ENCODE results near the gene CGB5. TPM values are rescaled to one million over a fixed set of nuclear protein-coding genes. Genes with fewer than 3 reads are reported as not detected.

The CGB5 gene
- total RNA-seq, 3 donors from 2014 or later = not detected

- Histone ChIP-seq H3K4me3 (no peak overlapping the region), H3K27me3 (no peaks in the 10 kb centered on the region), H3K27ac (no peak overlapping the region), H3K36me3 (peaks cover 5% of the 10 kb centered on the region), H3K9me3 (no peaks in the 10 kb centered on the region), H3K4me1 (no peaks in the 10 kb centered on the region)
- TF ChIP-seq POLR2A (IDR thresholded peaks at IDR 0.05) (no peak), CTCF (IDR thresholded peaks at IDR 0.05) (no peak), POLR2AphosphoS5 (IDR thresholded peaks at IDR 0.05) (no peak)
- DNase-seq (ENCODE audit: low spot score in 2 of 2) = no peak
- intact Hi-C loops (cut with DNase I; ENCODE audit: low total_unique reads) = no loop called here
Measured at GRCh38 chr19:49004964-49005614, 38.6 kb upstream of the CGB5 start.

GRCh38 chr19:49006905-49007304 is 36.7 kb upstream of the CGB5 start:
- Histone ChIP-seq H3K27me3 (no peaks in the 10 kb centered on the region), H3K9me3 (no peaks in the 10 kb centered on the region), H3K4me1 (no peaks in the 10 kb centered on the region), H3K27ac (no peak overlapping the region), H3K4me3 (no peak overlapping the region), H3K36me3 (peaks cover 5% of the 10 kb centered on the region)
- TF ChIP-seq POLR2AphosphoS5 (IDR thresholded peaks at IDR 0.05) (no peak), POLR2A (IDR thresholded peaks at IDR 0.05) (no peak), CTCF (IDR thresholded peaks at IDR 0.05) (no peak)
- no peak for DNase-seq (ENCODE audit: low spot score in 2 of 2)
- intact Hi-C loops (cut with DNase I; ENCODE audit: low total_unique reads) = no loop called here

GRCh38 chr19:49009828-49010227 is 33.8 kb upstream of the CGB5 start:
- Histone ChIP-seq H3K27me3 (no peaks in the 10 kb centered on the region), H3K36me3 (peaks cover 7% of the 10 kb centered on the region), H3K4me1 (no peaks in the 10 kb centered on the region), H3K4me3 (no peak overlapping the region), H3K9me3 (no peaks in the 10 kb centered on the region), H3K27ac (no peak overlapping the region)
- TF ChIP-seq POLR2AphosphoS5 (IDR thresholded peaks at IDR 0.05) (no peak), POLR2A (IDR thresholded peaks at IDR 0.05) (no peak), CTCF (IDR thresholded peaks at IDR 0.05) (no peak)
- no peak for DNase-seq (ENCODE audit: low spot score in 2 of 2)
- intact Hi-C loops (cut with DNase I; ENCODE audit: low total_unique reads) = no loop called here

GRCh38 chr19:49010453-49010852 is 33.2 kb upstream of the CGB5 start:
- Histone ChIP-seq H3K4me3 (no peak overlapping the region), H3K36me3 (peaks cover 9% of the 10 kb centered on the region), H3K27me3 (no peaks in the 10 kb centered on the region), H3K27ac (no peak overlapping the region), H3K9me3 (no peaks in the 10 kb centered on the region), H3K4me1 (no peaks in the 10 kb centered on the region)
- no peak for TF ChIP-seq CTCF (IDR thresholded peaks at IDR 0.05)
- no peak for TF ChIP-seq POLR2AphosphoS5 (IDR thresholded peaks at IDR 0.05)
- no peak for TF ChIP-seq POLR2A (IDR thresholded peaks at IDR 0.05)
- intact Hi-C loops (cut with DNase I; ENCODE audit: low total_unique reads) = no loop called here
- no peak for DNase-seq (ENCODE audit: low spot score in 2 of 2)

GRCh38 chr19:49011194-49011593 is 32.5 kb upstream of the CGB5 start:
- Histone ChIP-seq H3K27me3 (no peaks in the 10 kb centered on the region), H3K4me1 (no peaks in the 10 kb centered on the region), H3K4me3 (no peak overlapping the region), H3K9me3 (no peaks in the 10 kb centered on the region), H3K36me3 (peaks cover 9% of the 10 kb centered on the region), H3K27ac (no peak overlapping the region)
- TF ChIP-seq POLR2A (IDR thresholded peaks at IDR 0.05) = no peak
- no peak for TF ChIP-seq POLR2AphosphoS5 (IDR thresholded peaks at IDR 0.05)
- TF ChIP-seq CTCF (IDR thresholded peaks at IDR 0.05) = no peak
- DNase-seq (ENCODE audit: low spot score in 2 of 2) = no peak
- intact Hi-C loops (cut with DNase I; ENCODE audit: low total_unique reads) = no loop called here

Data from breast epithelium (tissue), 4 donors.